T-helper 2 cell (primary cell): ENCODE results near the gene TRAFD1.
A peak's percentile ranks its signal among the peaks of the same experiment; 100 is the strongest.

Source experiments
- DNase-seq, 5 experiments: peaks; one replicate each; pipeline versions ENCODE4 v3.0.0 to v3.0.0-alpha.2; 2012 to 2022

The TRAFD1 gene

DNA sequence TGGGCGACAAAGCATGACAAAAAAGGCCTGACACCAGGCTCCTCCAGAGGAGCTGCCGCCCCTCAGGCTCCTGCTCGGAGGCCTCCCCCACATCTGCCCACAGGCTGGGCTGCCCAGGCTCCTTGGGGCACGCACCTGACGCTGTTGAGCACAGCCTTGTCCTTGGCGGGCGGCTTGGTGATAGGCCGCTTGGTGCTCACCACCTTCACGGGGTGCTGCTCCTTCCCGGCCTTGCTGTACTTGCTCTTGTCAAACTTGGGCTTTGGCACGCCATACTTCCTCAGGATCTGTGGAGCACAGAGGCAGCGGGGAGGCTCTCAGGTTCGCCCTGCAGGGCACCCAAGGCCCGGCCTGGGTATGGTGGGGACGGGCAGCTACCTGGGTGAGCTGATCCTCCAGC, 53.4 kb downstream of the TRAFD1 start:
- no peak for DNase-seq

DNA sequence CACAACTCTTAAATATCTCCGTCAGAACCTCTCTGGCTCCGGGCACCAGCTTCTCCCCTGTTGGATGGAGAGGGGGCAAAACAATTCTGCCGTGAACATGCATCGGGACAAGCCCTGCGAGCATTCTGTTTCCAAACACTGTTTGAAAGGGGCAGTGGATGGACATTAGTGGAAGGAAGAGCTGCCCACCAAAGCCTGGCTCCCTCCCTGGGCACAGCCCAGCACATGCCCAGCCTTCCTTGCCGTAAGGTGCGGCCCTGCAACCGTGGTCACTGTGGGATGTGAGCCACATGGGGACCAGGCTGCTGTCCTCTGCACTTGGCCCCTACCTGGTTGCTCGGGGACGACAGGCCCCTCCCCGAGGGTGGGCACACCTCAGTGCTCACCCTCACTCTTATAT, 54.0 kb downstream of the TRAFD1 start:
- DNase-seq, result no peak

DNA sequence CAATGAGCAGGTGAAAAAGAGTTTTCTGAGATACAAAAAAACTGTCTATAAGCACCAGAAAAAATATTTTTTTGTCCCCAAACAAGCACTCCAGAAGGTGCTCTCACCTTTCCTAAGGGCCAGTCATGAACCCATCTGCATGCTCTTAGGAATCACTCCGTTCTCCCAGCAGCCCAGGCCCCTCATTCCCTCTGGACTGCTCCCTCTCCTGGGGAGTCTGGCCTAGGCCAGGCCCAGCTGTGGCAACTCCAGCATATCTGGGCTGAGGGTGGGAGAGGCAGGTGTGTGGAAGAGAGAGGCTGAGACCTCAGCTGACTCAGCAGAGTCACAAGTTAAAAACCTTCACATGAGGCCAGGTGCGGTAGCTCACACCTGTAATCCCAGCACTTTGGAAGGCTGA, 54.6 kb downstream of the TRAFD1 start:
- no peak for DNase-seq

DNA sequence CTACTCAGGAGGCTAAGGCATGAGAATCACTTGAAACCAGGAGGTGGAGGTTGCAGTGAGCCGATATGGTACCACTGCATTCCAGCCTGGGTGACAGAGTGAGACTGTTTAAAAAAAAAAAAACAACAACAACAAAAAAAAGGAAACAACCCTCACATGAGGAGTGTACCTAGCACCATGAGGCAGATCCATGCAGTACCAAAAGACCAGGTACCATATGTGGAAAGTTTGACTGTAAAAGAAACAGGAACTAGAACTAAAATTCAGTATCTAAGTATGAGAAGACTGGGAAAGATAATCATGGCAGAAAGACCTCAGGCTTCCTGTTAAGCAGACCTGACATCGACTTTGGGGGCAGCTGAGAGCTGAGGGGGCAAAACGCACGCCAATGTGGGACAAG, 55.1 kb downstream of the TRAFD1 start:
- no peak for DNase-seq

DNA sequence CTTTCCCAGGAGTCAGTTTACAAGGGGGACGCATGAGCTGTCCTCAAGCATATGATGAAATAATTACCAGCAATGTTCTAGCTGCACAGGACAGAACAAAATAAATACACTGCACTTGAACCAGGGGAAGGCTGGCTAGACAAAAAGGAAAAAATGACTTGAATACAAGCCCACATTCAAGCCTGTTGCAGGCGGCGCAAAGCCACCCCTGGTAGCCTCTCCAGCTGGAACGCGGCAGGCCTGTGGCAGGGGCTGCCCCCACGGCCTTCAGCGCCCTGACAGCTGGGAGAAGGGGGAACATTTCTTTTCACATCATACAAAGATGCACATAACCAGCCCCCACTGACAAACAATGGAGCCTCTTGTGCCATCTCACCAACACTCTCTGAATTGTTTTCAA, 57.1 kb downstream of the TRAFD1 start:
- no peak for DNase-seq

DNA sequence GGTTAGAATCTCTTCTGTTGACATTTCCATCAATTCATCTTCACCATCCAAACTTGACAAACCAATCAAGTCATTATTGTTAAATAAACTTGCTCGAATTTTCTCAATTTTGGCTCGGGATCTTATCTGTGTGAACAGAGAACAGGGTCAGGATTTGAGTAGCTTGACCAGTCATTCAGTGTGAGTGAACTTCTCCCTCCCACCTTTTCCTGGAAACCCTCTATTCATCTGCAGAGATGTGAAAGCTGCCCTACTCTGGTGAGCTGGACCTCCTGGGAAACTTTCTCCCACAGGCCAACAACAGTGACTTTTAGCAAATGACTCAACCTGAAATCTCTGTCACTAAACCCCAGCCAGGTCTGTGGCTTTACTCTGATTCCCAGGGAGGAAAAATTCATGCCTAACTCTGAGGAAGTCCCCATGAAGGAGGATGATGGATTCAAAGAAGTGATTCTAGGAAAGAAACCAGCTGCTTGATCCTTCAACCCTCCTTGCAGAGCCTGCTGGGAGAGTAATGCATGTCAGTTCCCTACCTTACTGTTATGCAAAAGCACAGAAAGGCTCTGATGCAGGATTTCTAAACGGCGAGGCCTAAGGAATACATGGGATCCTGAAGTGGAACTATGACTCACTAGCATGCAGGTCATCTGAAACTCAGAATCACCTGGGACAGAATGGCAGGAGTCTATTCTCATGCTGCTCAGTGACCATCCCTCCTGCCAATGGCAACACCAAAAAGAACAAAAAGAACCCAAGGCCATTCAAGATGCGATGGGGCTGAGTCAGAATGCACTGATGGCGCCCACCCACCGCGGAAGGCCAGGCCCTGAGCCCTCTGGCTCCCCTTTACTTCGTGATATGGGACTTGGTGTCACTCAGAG, 58.0 kb downstream of the TRAFD1 start:
- DNase-seq, result peak in 1 of 5 experiments; percentile 11

DNA sequence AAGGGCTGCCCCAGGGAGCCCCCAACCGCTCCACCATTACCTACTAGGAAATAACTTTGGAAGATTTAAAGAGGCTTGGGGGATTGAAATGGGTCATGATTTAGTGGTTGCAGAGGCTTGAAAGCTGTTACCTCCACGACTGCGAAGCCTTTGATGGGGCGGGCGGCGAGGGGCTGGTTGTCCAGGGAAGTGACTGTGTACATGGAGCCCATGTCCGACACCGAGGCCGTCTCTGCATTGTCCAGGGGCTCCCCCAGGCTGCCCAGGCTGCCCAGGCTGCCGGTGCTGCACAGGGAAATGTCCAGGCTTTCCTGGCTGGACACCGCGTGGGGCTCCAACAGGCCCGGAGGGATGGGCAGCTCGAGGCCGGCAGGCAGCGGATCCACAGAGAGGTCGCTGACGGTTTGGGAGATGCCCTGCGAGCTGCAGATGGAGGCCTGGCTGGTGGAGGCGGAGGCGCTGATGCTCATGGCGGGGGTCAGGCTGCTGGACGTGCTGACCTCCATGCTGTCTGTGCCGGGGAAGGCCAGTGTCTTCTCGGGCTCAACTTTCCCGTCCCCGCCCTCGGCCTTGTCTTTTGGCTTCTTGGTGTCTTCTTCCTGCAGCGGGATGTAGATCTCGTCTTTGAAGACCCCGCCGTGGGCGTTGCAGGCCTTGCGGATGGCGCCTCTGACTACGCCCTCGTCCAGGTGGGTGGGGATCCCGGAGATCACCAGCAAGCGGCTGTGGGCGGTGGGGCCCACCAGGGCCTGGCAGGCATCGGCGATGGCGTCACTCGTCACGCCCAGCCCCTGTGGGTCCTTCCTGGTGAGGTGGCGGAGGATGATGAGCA, 58.9 kb downstream of the TRAFD1 start:
- no peak for DNase-seq

DNA sequence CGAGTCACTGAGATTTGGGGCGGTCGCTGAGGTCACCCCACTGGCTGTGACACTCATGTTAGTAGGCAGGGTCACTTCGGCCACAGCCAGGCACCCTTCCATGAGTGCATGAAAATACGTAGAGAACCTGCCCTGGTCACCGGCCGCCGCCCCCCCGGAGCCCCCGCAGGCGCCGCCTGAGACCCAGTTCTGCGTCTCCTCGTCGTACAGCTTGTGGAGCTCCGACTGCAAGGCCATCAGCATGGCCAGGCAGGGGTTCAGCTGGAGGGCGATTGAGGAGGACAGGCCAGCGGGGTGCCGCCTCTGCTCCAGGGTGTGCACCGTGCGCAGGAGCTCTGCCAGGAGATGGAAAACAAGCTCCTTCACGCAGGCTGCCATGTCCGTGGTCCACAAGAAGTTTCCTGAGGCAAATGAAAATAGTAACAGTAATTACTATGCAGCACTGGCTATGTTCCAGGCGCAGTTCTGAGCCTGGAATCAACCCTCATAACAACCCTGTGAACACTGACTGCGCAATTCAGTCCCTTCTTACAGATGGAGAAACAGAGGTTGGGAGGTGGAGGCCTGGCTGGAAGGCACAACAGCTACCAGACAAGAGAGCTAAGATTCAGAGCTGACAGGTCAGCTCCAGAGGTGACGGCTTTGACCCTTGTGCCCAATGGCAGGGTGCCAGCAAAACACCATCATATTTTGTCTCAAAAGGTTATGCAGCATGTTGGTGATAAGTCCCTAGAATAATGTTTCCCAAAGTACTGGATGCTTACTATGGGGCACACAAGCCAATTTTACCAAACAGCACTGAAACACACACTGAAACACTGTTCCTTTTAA, 59.9 kb downstream of the TRAFD1 start:
- DNase-seq, result no peak

DNA sequence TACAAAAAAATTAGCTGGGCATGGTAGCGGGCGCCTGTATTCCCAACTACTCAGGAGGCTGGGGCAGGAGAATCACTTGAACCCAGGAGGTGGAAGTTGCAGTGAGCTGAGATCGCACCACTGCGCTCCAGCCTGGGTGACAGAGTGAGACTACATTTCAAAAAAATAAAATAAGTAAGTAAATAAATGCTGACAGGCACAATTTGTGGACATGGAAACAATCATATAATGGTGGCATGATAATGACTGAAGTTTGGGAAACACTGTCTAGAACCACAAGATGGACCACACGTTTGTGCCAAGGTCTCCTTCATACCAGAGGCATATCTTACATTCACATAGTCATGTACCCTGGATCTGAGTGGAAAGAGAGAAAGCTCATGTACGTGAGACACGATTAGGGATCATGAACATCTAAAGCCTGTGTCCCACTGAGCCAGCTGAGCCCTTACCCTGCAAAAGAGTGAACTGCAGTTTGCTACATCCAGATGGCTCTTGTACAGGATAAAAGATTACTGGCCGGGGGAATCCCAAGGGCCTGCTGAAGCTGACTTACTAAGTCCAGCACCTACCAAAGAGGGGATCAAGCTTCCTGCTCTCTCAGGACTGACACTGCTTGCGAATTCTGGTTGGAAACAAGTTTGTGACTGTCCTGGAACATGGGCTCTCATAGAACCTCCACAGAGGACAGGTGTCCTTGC, 62.9 kb downstream of the TRAFD1 start:
- DNase-seq, result no peak

DNA sequence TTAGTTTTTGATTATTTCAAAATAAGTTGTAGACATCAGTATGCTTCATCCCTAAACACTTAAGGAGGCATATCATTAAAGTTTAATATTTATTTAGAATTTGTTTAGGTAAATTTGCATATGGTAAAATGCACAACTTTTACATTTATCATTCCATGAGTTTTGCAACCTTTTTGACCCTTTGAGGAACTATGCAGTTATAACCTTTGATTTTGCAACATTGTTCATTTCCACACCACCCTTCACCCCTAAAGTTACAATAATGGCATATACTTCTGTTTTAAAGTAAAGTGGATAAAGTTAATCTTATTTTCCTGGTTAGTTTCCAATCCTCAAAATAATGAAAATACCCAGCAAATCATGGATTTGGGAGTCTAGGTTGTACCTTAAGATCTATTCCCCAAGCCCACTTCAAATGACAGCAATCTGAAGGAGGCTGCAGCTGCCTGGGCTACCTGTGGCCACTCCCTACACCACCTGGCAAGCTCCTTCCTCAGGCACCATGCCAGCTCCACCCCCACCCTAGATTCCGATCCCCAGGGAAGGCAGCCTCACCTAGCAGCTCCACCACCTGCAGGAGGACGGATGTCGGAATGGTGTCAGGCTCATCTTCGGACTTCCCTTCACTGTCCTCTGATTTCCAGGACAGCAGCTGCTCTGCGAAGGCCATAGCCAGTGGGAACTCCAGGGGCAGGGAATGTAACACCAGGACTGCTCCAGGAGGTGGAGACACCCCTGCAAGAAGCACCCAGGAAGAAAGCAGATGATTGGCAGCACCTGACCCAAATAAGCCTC, 65.1 kb downstream of the TRAFD1 start:
- no peak for DNase-seq

DNA sequence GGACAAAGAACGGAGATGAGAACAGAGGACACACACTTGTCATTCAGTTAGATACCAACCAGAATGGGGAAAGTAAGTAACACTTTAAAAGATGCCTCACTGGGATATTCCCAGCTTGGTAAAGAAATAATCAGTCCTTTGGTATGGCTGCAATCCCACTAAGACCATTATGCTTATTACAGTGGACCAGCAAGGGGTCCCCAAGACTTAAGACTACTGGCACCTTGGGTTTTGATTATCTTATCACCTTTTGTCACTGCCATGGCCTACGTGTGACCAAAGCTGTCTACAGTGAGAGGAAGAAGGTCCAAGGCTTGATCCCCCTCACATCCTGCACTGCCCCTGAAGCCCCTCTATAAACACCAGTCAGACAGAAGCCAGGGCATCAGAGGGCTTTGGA, 65.8 kb downstream of the TRAFD1 start:
- no peak for DNase-seq

DNA sequence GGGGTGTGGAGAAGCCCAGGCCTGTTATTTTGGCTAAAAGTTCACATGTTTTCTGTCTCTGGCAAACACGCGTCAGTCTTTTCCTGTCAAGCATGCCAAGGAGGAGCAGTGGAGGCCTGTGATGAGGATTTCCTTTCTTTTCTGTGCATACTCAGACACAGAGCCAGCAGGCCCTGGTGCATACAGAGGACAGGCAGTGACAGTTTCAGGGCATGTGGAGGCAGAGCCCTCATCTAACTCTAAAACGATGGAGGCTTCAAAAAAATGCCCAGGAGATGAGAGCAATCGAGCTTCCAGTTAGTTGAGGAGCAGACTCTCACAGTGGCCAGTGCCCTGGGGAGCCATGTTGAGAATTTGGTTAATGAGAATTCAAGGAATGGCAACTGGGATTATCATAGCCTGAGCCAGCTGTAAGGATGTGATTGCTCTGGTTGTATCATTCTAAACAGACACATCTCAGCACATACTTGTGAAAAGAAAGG, 66.5 kb downstream of the TRAFD1 start:
- DNase-seq, result no peak

DNA sequence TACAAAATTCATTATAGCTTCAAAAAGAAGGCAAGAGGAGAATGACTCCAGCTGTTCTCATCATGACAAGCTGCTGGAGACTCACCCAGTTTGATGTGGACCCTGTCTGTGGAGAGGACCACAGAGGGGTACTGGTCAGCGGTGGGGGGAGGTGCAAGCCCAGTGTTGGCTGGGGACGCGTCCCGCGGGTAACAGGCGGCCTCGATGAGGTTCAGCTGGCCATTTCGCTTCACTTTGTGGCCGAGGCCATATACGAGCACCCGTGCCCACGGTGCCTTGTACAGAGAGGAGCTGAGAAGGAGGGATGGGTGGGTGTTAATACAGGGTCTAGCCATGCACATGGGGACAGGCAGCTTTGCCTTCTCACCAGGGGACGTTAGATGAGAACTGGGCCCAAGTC, 67.1 kb downstream of the TRAFD1 start:
- no peak for DNase-seq

DNA sequence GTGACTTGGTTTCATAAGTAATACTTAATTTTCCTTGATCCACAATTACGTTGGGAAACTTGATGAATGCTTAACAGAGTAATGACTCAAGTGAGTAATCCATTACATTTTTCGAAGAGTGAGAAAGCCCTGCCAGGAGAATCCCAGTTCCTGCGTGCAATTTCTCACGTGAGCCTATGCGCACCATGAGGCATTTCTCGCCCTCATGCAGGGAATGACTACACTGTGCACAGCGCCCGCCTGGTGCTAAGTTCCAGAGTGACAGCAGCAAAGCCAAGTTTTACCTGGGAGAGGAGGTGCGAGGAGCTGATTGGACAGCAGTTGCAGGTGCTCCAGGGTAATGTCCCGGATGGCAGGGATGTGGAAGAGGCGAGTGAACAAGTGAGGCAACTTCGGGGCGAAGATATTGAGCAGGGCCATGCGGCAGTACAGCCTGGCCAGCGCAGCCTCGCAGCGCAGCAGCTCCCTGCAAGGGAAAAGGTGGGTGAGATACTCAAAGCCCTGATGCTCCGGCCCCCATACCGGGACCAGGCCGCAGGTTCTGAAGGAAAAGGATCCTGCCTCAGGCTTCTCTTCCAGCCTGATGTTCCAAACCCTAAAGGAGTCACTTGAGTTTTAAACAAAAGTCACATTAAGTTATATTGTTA, 69.4 kb downstream of the TRAFD1 start:
- no peak for DNase-seq

DNA sequence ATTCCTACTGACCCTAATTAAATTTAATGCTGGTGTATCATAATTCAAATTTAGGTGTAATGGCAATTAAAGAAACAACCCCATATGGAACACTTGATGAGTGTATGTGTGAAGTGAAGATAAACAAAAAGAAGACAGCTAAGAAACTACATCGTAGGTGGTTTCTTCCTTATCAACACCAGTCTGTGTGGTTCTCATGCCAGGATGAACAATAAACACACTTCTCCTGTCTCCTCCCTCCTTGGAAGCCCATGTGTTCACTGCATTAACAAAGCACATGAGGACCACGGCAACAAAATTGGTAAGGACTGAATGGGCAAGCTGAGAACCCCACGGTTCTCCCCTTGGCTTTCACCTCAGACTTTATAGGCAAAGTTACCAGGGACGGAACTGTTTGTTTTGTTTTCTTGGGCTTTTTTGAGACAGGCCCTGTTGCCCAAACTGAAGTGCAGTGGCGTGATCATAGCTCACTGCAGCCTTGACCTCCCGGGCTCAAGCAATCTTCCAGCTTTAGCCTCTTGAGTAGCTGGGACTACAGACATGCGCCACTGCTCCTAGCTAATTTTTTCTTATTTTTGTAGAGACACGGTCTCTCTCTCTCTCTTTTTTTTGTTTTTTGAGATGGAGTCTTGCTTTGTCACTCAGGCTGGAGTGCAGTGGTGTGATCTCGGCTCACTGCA, 71.0 kb downstream of the TRAFD1 start:
- no peak for DNase-seq

DNA sequence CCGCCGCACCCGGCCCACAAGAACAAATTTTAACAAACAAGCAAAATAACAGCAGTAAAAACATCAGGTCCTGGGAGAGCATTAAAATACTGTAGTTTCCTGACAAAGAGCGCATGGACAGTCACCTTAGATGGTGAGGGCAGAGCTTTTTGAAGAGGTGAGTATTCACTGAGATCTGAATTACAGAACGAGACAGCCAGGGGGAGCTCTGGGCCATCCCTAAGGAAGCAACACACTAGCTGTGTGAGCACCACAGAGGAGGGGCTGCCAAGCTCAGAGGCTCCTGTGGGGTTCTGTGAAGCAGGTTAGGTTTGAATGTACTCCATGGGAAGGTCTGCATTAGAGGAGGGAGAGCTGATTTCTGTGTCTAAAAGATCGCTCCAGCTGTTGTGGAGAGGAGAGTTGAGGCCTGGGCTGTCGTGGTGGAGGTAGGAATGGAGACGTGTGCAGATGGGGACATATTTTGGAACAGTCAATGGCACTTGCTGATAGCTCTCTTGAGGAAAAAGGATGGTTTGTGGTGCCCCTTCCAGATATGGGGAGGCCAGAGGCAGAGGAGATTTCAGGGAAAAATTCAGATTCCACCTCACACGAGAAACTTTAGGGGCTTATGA, 72.9 kb downstream of the TRAFD1 start:
- peak in 3 of 5 experiments; percentile 10 to 67 (median 13) for DNase-seq

DNA sequence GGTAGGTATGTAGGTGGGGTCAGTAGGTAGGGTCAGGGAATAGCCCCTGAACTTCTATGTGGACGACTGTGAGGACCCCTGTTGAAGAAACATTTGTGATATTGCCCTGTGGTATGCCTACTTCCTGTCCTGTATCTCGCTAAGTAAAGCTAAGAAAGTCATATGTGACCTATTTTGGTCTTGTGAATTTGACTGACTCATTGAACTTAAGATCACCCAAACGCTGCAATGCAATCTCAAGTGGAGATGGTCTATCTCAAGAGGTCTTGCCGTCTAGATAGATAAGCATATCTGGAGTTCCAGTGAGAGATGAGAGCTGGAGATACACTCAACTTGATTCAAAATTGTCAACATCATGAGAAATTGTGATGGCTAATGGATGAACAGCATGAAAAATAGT, 73.8 kb downstream of the TRAFD1 start:
- no peak for DNase-seq
